Pancreas (tissue), 10 donors: ENCODE measurements around the gene GLCE. TPM values are rescaled to one million over a fixed set of nuclear protein-coding genes. Genes with fewer than 3 reads are reported as not detected.

Experiments
- ATAC-seq, 4 donors: fragments of 200-7000 bp; cut with Tn5 transposase; one replicate each; pipeline versions ENCODE4 v1.8.0 to v1.9.1; 2020; ENCODE audit warnings: mild to moderate bottlenecking in 4 of 4, moderate library complexity in 4 of 4
- DNase-seq, 6 donors: peaks; one replicate each; pipeline ENCODE4 v3.0.0-alpha.2; 2020
- FAIRE-seq: peaks from 2 replicates; lab custom pipeline; 2012; peaks lifted over from hg19 to GRCh38; lab: Jason Lieb, UNC
- H3K27ac ChIP-seq, 4 donors: fragments of 200-600 bp; sonication (generic); 1 replicate in 3 of 4; 2 replicates in 1 of 4; pipeline versions ENCODE4 v1.5.0 to v1.8.0; 2020
- H3K27me3 ChIP-seq, 4 donors: fragments of 200-600 bp; one replicate each; pipeline ENCODE4 v1.8.0; 2021
- H3K36me3 ChIP-seq, 3 donors: fragments of 200-600 bp; sonication (generic) in 1 of 3; one replicate each; pipeline versions ENCODE4 v1.5.0 to v1.8.0; 2020 to 2021
- H3K4me1 ChIP-seq, 3 donors: fragments of 200-600 bp; one replicate each; pipeline ENCODE4 v1.8.0; 2021
- H3K4me3 ChIP-seq, 4 donors: fragments of 200-600 bp; sonication (generic) in 2 of 4; one replicate each; pipeline versions ENCODE4 v1.5.0 to v1.8.0; 2020 to 2021
- H3K9me3 ChIP-seq, 4 donors: fragments of 200-600 bp; one replicate each; pipeline ENCODE4 v1.8.0; 2021
- WGBS, 2 donors: extraction: QIAGEN DNeasy Blood & Tissue Kit; methylation state at CpG; one replicate each; pipeline ENCODE4 v1.1.7; 2013; 5-methylcytosine and 5-hydroxymethylcytosine counted together
- intact Hi-C, 3 donors: fragments of 100-400 bp; cut with DNase I; formaldehyde crosslinking; loops; one replicate each; pipeline versions ENCODE4 v1.11.1 to v1.14.2; 2022
- polyA plus RNA-seq, 2 donors: library from polyadenylated mRNA; stranded (reverse); fragments of 200-250 nt; gene quantifications; one replicate each; pipeline ENCODE4 v1.2.3, GENCODE V29; 2013
- total RNA-seq, 6 donors: library from RNA; stranded (reverse); fragmentation: NEBNext Ultra II Directional in 4 of 6; extraction: Animal tissue kit (Norgen Biotek cat#: 25700) in 4 of 6; gene quantifications; one replicate each; pipeline versions ENCODE4 v1.2.1 to v1.2.4, GENCODE V29; 2021 to 2023
- TF ChIP-seq, protein P1 (sequence below), 4 donors: fragments of 200-600 bp; sonication (generic) in 3 of 4; IDR thresholded peaks; one replicate each; pipeline versions ENCODE4 v1.5.0 to v1.8.0; 2021; ENCODE audit warnings: antibody characterized with exemption in 4 of 4
- donor health status: healthy with polysubstance abuse.
- donor health status: DM: no; HTN: no; CAD: no; lungs with moderate emphysema.
- donor health status: DM: no; HTN: no; CAD: no.
- donor health status: control.
- donor health status: control.
- donor health status: Bipolar disorder and iron deficiency.
- donor health status: DM: yes; HTN: yes; CAD: no.
- donor health status: DM: no; HTN: no; CAD: no.
- donor health status: DM: no; HTN: no; CAD: no.
- donor health status: DM: yes; HTN: yes; CAD: no.

The GLCE gene
- total and polyA plus RNA-seq, 8 donors: 2.7 to 10.8 (median 5.9) TPM

DNA sequence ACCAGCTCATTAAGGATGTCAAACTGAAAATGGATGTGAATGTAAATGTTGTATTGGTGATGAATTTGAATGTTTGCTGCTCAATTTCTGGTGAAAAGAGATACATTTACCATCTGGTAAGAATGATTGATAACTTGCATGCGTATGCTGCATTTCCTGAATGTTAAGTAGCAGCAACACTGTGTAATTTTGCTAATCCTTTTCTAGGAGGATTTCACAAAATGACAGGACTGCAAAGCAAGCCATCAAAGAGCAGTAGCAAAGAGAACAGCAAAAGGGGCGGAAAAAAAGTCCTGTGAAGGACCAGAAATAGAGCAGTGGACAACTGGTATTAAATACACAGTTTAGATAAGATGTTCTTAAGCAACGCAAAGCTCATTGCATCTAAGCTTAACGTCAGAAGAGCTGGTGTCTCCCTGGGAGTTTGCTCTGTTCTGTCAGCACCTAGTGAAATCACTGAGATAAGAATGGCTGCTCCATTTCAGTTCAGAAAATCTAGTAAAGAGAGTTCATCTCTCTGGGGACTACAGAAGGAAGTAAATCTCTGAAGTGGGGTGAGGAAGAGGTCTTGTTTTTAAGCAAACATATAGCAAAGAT, 114.7 kb downstream of the GLCE start:
- TF ChIP-seq, protein P1, sequence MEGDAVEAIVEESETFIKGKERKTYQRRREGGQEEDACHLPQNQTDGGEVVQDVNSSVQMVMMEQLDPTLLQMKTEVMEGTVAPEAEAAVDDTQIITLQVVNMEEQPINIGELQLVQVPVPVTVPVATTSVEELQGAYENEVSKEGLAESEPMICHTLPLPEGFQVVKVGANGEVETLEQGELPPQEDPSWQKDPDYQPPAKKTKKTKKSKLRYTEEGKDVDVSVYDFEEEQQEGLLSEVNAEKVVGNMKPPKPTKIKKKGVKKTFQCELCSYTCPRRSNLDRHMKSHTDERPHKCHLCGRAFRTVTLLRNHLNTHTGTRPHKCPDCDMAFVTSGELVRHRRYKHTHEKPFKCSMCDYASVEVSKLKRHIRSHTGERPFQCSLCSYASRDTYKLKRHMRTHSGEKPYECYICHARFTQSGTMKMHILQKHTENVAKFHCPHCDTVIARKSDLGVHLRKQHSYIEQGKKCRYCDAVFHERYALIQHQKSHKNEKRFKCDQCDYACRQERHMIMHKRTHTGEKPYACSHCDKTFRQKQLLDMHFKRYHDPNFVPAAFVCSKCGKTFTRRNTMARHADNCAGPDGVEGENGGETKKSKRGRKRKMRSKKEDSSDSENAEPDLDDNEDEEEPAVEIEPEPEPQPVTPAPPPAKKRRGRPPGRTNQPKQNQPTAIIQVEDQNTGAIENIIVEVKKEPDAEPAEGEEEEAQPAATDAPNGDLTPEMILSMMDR (IDR thresholded peaks at IDR 0.05): no peak
- no peak for FAIRE-seq
- H3K27me3 ChIP-seq: no peaks in the 10 kb centered on the region
- no peak for DNase-seq
- H3K9me3 ChIP-seq: no peaks in the 10 kb centered on the region
- no peak for ATAC-seq
- no peak overlapping the region for H3K27ac ChIP-seq
- H3K4me1 ChIP-seq: no peaks in the 10 kb centered on the region
- H3K4me3 ChIP-seq: no peak overlapping the region
- H3K36me3 ChIP-seq: no peaks in the 10 kb centered on the region
- intact Hi-C loops: no loop called here
- WGBS, 2 donors: 62% methylated on average over 4 of the region's 4 CpGs

- WGBS, 2 donors: 26 to 29% methylated on average over 9 of the region's 9 CpGs
- H3K27me3 ChIP-seq: no peaks in the 10 kb centered on the region
- TF ChIP-seq, protein P1 (IDR thresholded peaks at IDR 0.05): no peak
- no peak for ATAC-seq
- no peak overlapping the region for H3K4me3 ChIP-seq
- no peaks in the 10 kb centered on the region for H3K36me3 ChIP-seq
- no peak for DNase-seq
- intact Hi-C loops: no loop called here
- no peaks in the 10 kb centered on the region for H3K9me3 ChIP-seq
- no peaks in the 10 kb centered on the region for H3K4me1 ChIP-seq
- no peak for FAIRE-seq
- H3K27ac ChIP-seq: no peak overlapping the region
Observed at GRCh38 chr15:69275933-69276560, 115.6 kb downstream of the GLCE start.

DNA sequence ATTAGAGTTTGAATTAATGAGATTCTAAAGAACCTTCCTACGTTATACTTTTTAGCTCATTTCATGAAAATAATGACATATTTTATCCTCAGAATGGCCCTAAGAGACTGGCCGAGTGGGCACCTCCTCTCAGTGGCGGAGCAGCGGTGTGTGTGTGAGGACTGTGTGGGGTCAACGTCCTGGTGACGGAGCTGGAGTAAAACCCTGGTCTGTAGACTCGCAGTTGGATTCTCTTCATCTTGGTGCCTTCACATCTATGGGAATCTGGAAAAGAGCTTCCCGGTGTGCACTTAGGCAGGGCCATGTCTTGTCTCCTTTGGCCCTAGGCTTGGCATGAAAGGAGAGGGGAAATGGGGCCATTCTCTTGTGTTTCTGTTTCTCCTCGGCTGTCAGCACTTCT, 116.9 kb downstream of the GLCE start:
- 78 to 83% methylated on average over 9 of the region's 9 CpGs for WGBS, 2 donors
- no peak for FAIRE-seq
- Histone ChIP-seq H3K9me3 (no peaks in the 10 kb centered on the region), H3K27me3 (no peaks in the 10 kb centered on the region), H3K36me3 (no peaks in the 10 kb centered on the region), H3K4me1 (no peaks in the 10 kb centered on the region), H3K27ac (no peak overlapping the region), H3K4me3 (no peak overlapping the region)
- intact Hi-C loops: no loop called here
- ATAC-seq: no peak
- TF ChIP-seq, protein P1 (IDR thresholded peaks at IDR 0.05): no peak
- no peak for DNase-seq

DNA sequence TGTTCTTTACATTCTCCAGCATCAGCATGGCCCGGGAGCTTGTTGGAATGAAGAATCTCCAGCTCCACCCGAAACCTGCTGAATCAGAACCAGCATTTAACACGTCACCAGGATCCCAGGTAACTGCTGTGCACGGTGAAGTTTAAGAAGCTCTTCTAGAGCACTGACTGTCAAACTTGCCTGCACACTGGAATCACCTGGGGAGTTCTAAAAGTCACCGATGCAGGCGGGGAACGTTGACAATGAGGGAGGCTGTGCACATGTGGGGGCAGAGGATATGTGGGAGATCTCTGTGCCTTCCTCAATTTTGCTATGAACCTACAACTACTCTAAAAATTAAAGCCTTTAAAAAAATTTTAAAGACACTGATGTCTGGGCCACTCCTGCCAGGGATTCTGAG, 119.2 kb downstream of the GLCE start:
- H3K9me3 ChIP-seq: no peaks in the 10 kb centered on the region
- TF ChIP-seq, protein P1 (IDR thresholded peaks at IDR 0.05): no peak
- no peaks in the 10 kb centered on the region for H3K27me3 ChIP-seq
- intact Hi-C loops: no loop called here
- no peak overlapping the region for H3K27ac ChIP-seq
- DNase-seq: no peak
- no peak overlapping the region for H3K4me3 ChIP-seq
- no peaks in the 10 kb centered on the region for H3K36me3 ChIP-seq
- FAIRE-seq: no peak
- no peak for ATAC-seq
- 86 to 91% methylated on average over 7 of the region's 7 CpGs for WGBS, 2 donors
- no peaks in the 10 kb centered on the region for H3K4me1 ChIP-seq

- no peak for ATAC-seq
- no peak overlapping the region for H3K27ac ChIP-seq
- no peak for FAIRE-seq
- H3K36me3 ChIP-seq: no peaks in the 10 kb centered on the region
- intact Hi-C loops: no loop called here
- TF ChIP-seq, protein P1 (IDR thresholded peaks at IDR 0.05): no peak
- H3K27me3 ChIP-seq: no peaks in the 10 kb centered on the region
- no peak overlapping the region for H3K4me3 ChIP-seq
- WGBS, 2 donors: 58 to 63% methylated on average over 5 of the region's 5 CpGs
- no peak for DNase-seq
- H3K4me1 ChIP-seq: no peaks in the 10 kb centered on the region
- no peaks in the 10 kb centered on the region for H3K9me3 ChIP-seq
Observed at GRCh38 chr15:69280783-69281182, 120.3 kb downstream of the GLCE start.
